Measurements from ENCODE around the gene GRIK1.

- TF ChIP-seq POLR2A (IDR thresholded peaks at IDR 0.05; ENCODE audit: low read depth, low read length): no peak
- no peak for TF ChIP-seq POLR2AphosphoS5 (IDR thresholded peaks at IDR 0.05; ENCODE audit: low read depth, low read length)
- TF ChIP-seq TAF1 (IDR thresholded peaks at IDR 0.05; ENCODE audit: borderline replicate concordance, low read depth, low read length): no peak
Measured at GRCh38 chr21:29860346-29860745, 79.5 kb downstream of the GRIK1 start.
